Smooth muscle cell (in vitro differentiated cells): ENCODE results near the gene EID2. TPM values are rescaled to one million over a fixed set of nuclear protein-coding genes. Genes with fewer than 3 reads are reported as not detected.

Experiments
- DNase-seq: peaks from one replicate; lab custom pipeline; 2025; ENCODE audit not compliant: unreplicated experiment; lab: John Stamatoyannopoulos, UW
- H2AFZ ChIP-seq: fragments of 200-600 bp; sonication (generic); 2 replicates; pipeline ENCODE4 v1.6.0; 2016; ENCODE audit warnings: antibody characterized with exemption, low read depth, mild to moderate bottlenecking
- H3F3A ChIP-seq: fragments of 200-600 bp; sonication (generic); 2 replicates; pipeline ENCODE4 v1.6.0; 2017; ENCODE audit warnings: antibody characterized with exemption, low read depth
- H3K27ac ChIP-seq: fragments of 200-600 bp; sonication (generic); 2 replicates; pipeline ENCODE4 v1.5.1; 2016; ENCODE audit warnings: low read depth, mild to moderate bottlenecking
- H3K27me3 ChIP-seq: fragments of 200-600 bp; sonication (generic); 2 replicates; pipeline ENCODE4 v1.6.1; 2016; ENCODE audit warnings: low read depth, mild to moderate bottlenecking
- H3K36me3 ChIP-seq: fragments of 200-600 bp; sonication (generic); 2 replicates; pipeline ENCODE4 v1.5.1; 2016; ENCODE audit warnings: low read depth
- H3K4me1 ChIP-seq: fragments of 200-600 bp; sonication (generic); 2 replicates; pipeline ENCODE4 v1.5.1; 2016; ENCODE audit warnings: low read depth
- H3K4me2 ChIP-seq: fragments of 200-600 bp; sonication (generic); 2 replicates; pipeline ENCODE4 v1.6.0; 2016; ENCODE audit warnings: mild to moderate bottlenecking
- H3K4me3 ChIP-seq: fragments of 200-600 bp; sonication (generic); 2 replicates; pipeline ENCODE4 v1.5.1; 2016; ENCODE audit warnings: mild to moderate bottlenecking
- H3K79me2 ChIP-seq: fragments of 200-600 bp; sonication (generic); 2 replicates; pipeline ENCODE4 v1.6.0; 2016; ENCODE audit warnings: low read depth, mild to moderate bottlenecking
- H3K9ac ChIP-seq: fragments of 200-600 bp; sonication (generic); 2 replicates; pipeline ENCODE4 v1.6.0; 2016; ENCODE audit warnings: low read depth
- H3K9me3 ChIP-seq: fragments of 200-600 bp; sonication (generic); replicated peaks from 2 replicates; pipeline ENCODE4 v1.5.1; 2016; ENCODE audit warnings: low read depth
- H4K20me1 ChIP-seq: fragments of 200-600 bp; sonication (generic); 2 replicates; pipeline ENCODE4 v1.6.0; 2016; ENCODE audit warnings: low read depth
- WGBS: methylation state at CpG from one replicate; pipeline ENCODE4 v1.1.7; 2016; ENCODE audit warnings: low lambda C conversion rate; 5-methylcytosine and 5-hydroxymethylcytosine counted together
- polyA plus RNA-seq: library from polyadenylated mRNA; unstranded; fragments of >200 nt; fragmentation: Nextera tagmentation; extraction: Ambion mirVana; gene quantifications from 2 replicates; pipeline ENCODE4 v1.2.1, GENCODE V29; 2016
- total RNA-seq: library from RNA; depleted of rRNA; stranded (reverse); fragments of >200 nt; gene quantifications from 2 replicates; pipeline ENCODE4 v1.2.3, GENCODE V29; 2014
- TF ChIP-seq, protein P1 (sequence below): fragments of 200-600 bp; sonication (generic); IDR thresholded peaks from 2 replicates; pipeline ENCODE4 v1.5.1; 2017; ENCODE audit warnings: borderline replicate concordance, mild to moderate bottlenecking, antibody characterized with exemption; ENCODE audit not compliant: insufficient read depth, poor library complexity, severe bottlenecking

Gene EID2
- total and polyA plus RNA-seq, 2 experiments from 2014 or later, result 11.9 to 24.2 TPM

DNA sequence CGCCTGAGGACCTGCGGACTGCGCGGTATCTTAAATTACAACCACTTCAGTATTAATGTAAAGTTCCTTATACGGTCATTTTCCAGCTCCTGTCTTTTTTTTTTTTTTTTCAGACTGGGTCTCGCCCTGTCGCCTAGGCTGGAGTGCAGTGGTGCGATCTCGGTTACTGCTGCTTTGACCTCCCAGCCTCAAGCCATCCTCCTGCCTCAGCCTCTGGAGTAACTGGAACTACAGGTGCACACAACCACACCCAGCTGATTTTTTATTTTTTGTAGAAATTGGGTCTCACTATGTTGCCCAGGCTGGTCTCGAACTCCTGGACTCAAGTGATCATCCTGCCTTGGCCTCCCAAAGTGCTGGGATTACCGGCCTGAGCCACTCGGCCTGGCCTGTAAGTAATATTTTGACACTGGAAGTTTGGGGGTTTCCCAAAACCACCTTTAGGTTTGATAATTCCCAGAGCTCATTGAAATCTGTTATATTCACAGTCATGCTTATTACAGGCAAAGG, 6.9 kb downstream of the EID2 start:
- no peak for DNase-seq
- H3K9ac ChIP-seq, result no peak overlapping the region

DNA sequence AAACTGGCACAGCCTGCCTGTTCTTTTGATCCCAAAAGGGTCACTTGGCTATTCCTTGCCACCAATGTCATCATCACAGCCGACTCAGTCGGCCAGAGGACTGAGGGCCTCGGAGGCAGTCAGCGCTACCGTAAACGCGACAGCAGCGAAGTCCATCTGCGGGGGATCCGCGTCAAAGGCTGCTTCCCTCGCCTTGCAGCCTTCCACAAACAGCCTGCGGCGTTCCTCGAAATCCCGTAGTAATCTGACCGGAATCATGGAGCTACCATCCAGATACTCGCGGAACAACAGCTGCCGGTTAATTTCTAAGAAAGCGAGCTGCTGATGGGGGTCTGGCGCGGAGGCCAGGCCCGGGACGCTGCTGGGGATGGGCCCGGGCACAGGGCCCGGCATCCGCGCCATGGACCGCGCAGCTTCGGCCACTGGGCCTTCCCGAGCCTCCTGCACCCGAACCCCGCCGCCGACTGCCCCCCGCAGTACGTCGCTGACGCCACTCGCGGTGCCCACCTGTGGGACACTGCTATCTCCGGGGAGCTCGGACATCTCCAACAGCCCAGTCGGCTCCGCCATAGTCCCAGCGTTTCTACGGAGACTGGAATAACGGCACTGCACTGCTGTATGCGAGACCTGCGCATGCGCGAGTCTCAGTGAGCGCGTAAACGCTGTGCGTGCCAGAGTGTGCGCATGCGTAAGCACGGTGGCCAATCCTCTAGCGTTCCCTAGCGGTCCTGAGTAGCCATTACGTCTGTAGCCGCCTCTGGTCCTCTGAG, 7.5 kb downstream of the EID2 start, which contains the start of gene EID2B:
EID2B (minus strand) TSS at position 620 of the 770 bp plus-strand sequence; CDS start at position 570, 50 bp downstream.
- peaks cover 4% of the 10 kb centered on the region for H3F3A ChIP-seq
- no peaks in the 10 kb centered on the region for H3K36me3 ChIP-seq
- H2AFZ ChIP-seq, result peak within 1 kb of the TSS; percentile 87
- TF ChIP-seq, protein P1, sequence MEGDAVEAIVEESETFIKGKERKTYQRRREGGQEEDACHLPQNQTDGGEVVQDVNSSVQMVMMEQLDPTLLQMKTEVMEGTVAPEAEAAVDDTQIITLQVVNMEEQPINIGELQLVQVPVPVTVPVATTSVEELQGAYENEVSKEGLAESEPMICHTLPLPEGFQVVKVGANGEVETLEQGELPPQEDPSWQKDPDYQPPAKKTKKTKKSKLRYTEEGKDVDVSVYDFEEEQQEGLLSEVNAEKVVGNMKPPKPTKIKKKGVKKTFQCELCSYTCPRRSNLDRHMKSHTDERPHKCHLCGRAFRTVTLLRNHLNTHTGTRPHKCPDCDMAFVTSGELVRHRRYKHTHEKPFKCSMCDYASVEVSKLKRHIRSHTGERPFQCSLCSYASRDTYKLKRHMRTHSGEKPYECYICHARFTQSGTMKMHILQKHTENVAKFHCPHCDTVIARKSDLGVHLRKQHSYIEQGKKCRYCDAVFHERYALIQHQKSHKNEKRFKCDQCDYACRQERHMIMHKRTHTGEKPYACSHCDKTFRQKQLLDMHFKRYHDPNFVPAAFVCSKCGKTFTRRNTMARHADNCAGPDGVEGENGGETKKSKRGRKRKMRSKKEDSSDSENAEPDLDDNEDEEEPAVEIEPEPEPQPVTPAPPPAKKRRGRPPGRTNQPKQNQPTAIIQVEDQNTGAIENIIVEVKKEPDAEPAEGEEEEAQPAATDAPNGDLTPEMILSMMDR, result peak; percentile 88
- peak within 1 kb of the TSS; percentile 83 for H3K4me3 ChIP-seq
- no peaks in the 10 kb centered on the region for H3K9me3 ChIP-seq
- H4K20me1 ChIP-seq, result peaks cover 14% of the 10 kb centered on the region
- no peaks in the 10 kb centered on the region for H3K27me3 ChIP-seq
- peak within 1 kb of the TSS; percentile 43 for H3K27ac ChIP-seq
- 1% methylated on average over 65 of the region's 65 CpGs for WGBS
- H3K9ac ChIP-seq, result peak within 1 kb of the TSS; percentile 72
- peak within 1 kb of the TSS; percentile 96 for H3K4me2 ChIP-seq
- H3K4me1 ChIP-seq, result peaks cover 9% of the 10 kb centered on the region
- peak; percentile 82 for DNase-seq
- H3K79me2 ChIP-seq, result peaks cover 27% of the 10 kb centered on the region

More for the DNA sequence above, 6.9 kb downstream of the EID2 start:
- peak overlapping the region; percentile 15 for H3K4me2 ChIP-seq
- peaks cover 34% of the 10 kb centered on the region for H3K79me2 ChIP-seq
- no peak overlapping the region for H3K27ac ChIP-seq
- H3F3A ChIP-seq, result peaks cover 4% of the 10 kb centered on the region
- no peaks in the 10 kb centered on the region for H3K27me3 ChIP-seq
- 31% methylated on average over 12 of the region's 12 CpGs for WGBS
- TF ChIP-seq, protein P1, result no peak
- no peaks in the 10 kb centered on the region for H3K9me3 ChIP-seq
- no peak overlapping the region for H2AFZ ChIP-seq
- H4K20me1 ChIP-seq, result peaks cover 20% of the 10 kb centered on the region
- no peak overlapping the region for H3K4me3 ChIP-seq
- H3K36me3 ChIP-seq, result no peaks in the 10 kb centered on the region
- H3K4me1 ChIP-seq, result peaks cover 9% of the 10 kb centered on the region

DNA sequence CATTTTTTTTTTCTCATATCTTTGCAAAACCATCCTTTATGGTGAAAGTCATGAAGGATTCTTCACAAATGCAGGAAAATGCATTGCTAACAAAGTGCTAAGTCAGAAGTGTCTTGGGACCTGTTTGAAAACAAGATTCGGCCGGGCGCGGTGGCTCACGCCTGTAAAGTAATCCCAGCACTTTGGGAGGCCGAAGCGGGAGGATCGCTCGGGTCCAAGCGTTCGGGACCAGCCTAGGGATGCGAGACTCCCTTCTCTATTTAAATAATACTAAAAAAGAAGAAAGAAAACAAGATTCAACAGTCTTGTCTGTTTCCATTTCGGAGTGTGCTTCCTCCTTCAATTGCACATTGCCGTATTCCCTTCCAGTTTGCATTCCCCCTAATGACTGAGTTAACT, 8.1 kb downstream of the EID2 start:
- Histone ChIP-seq H3K4me1 (peaks cover 9% of the 10 kb centered on the region), H3K27ac (peak overlapping the region; percentile 43), H3K9ac (peak overlapping the region; percentile 72), H3K79me2 (peaks cover 27% of the 10 kb centered on the region), H3K36me3 (no peaks in the 10 kb centered on the region), H2AFZ (peak overlapping the region; percentile 87), H3K4me2 (peak overlapping the region; percentile 96), H3K9me3 (no peaks in the 10 kb centered on the region), H3F3A (peaks cover 4% of the 10 kb centered on the region), H4K20me1 (peaks cover 14% of the 10 kb centered on the region), H3K4me3 (peak overlapping the region; percentile 83), H3K27me3 (no peaks in the 10 kb centered on the region)
- TF ChIP-seq, protein P1, result no peak
- WGBS, result 40% methylated on average over 14 of the region's 14 CpGs
- DNase-seq, result no peak
